ENCODE data around the gene EBF4.

GRCh38 chr20:2687514-2687913, 5.1 kb upstream of the EBF4 start:
- TF ChIP-seq SUZ12 (IDR thresholded peaks at IDR 0.05; ENCODE audit: low read length) (no peak), TAF1 (IDR thresholded peaks at IDR 0.05; ENCODE audit: low read depth, low read length) (no peak), CEBPB (IDR thresholded peaks at IDR 0.05; ENCODE audit: low read depth, low read length) (no peak)

Data from H1 (cell line).